K562 (cell line): ENCODE measurements around the gene ALX3. TPM values are rescaled to one million over a fixed set of nuclear protein-coding genes. Genes with fewer than 3 reads are reported as not detected.

Experiments used
- BDP1 ChIP-seq: IDR thresholded peaks from 3 replicates; pipeline ENCODE4 v1.6.1; 2011; ENCODE audit not compliant: insufficient read length, insufficient read depth
- CEBPG ChIP-seq, 3 experiments: fragments of 200-800 bp in 1 of 3; sonication (Bioruptor generic) in 1 of 3; sonication (generic) in 1 of 3; formaldehyde crosslinking in 1 of 3; IDR thresholded peaks in 2 of 3; conservative IDR thresholded peaks in 1 of 3; 2 replicates each; pipeline versions ENCODE4 v1.6.1 to v1.8.0; 2016 to 2022; ENCODE audit warnings: missing compliant biosample characterization in 2 of 3, missing genetic modification characterization in 2 of 3, mild to moderate bottlenecking in 1 of 3, missing genetic modification reagents in 1 of 3
- DACH1 ChIP-seq: fragments of 450-650 bp; IDR thresholded peaks from 2 replicates; pipeline ENCODE4 v1.6.1; 2018; ENCODE audit not compliant: partially characterized antibody
- ELF2 ChIP-seq: fragments of 250-450 bp; sonication (Bioruptor Pico); IDR thresholded peaks from 2 replicates; pipeline ENCODE4 v1.5.0; 2021; ENCODE audit warnings: mild to moderate bottlenecking
- HOXB6 ChIP-seq: fragments of 250-450 bp; sonication (Bioruptor Pico); IDR thresholded peaks from 2 replicates; pipeline ENCODE4 v1.5.1; 2022; ENCODE audit warnings: mild to moderate bottlenecking, borderline replicate concordance
- LCOR ChIP-seq: sonication (generic); formaldehyde crosslinking; IDR thresholded peaks from 2 replicates; pipeline ENCODE4 v1.8.0; 2022; ENCODE audit warnings: mild to moderate bottlenecking, missing genetic modification reagents
- MED1 ChIP-seq: sonication (generic); formaldehyde crosslinking; IDR thresholded peaks from 2 replicates; pipeline ENCODE4 v1.8.1; 2023; ENCODE audit warnings: missing genetic modification reagents, borderline replicate concordance
- RFX5 ChIP-seq: IDR thresholded peaks from 2 replicates; pipeline ENCODE4 v1.6.1; 2011; ENCODE audit warnings: low read depth, mild to moderate bottlenecking, improper control_type of control experiment, low read length
- SRF ChIP-seq, 2 experiments: fragments of 250-450, 450-650 bp in 1 of 2; sonication (Bioruptor Pico) in 1 of 2; sonication (generic) in 1 of 2; formaldehyde crosslinking; IDR thresholded peaks; 2 replicates each; pipeline versions ENCODE4 v1.5.0 to v1.5.1; 2020 to 2022; ENCODE audit warnings: mild to moderate bottlenecking in 1 of 2, missing genetic modification reagents in 1 of 2
- TCF7L2 ChIP-seq: fragments of 150-350 bp; IDR thresholded peaks from 2 replicates; pipeline ENCODE4 v1.6.1; 2016; ENCODE audit warnings: low read depth, mild to moderate bottlenecking, low read length, moderate library complexity
- ZNF217 ChIP-seq: sonication (generic); formaldehyde crosslinking; IDR thresholded peaks from 2 replicates; pipeline ENCODE4 v1.8.0; 2022; ENCODE audit warnings: mild to moderate bottlenecking, missing genetic modification reagents
- ZNF507 ChIP-seq: conservative IDR thresholded peaks from 2 replicates; pipeline ENCODE4 v1.6.1; 2017; ENCODE audit warnings: missing genetic modification characterization, missing compliant biosample characterization
- polyA plus RNA-seq, 8 experiments: library from polyadenylated mRNA; depleted of rRNA in 4 of 8; stranded (reverse) in 5 of 8; unstranded in 3 of 8; fragments of >200 nt; fragmentation: Nextera tagmentation in 2 of 8; fragmentation: Illumina TruSeq in 1 of 8; extraction: Ambion mirVana in 2 of 8; extraction: Trizol in 1 of 8; gene quantifications; 2 replicates each; pipeline versions ENCODE4 v1.2.1 to v1.2.3, GENCODE V29; 2011 to 2014; ENCODE audit warnings: inconsistent platforms in 1 of 8, missing spikeins in 1 of 8
- total RNA-seq, 7 experiments: library from RNA; depleted of rRNA in 6 of 7; stranded (reverse); fragments of >200 nt in 6 of 7; fragmentation: Illumina TruSeq in 2 of 7; extraction: Trizol in 2 of 7; gene quantifications; 2 replicates each; pipeline versions ENCODE4 v1.2.1 to v1.2.3, GENCODE V29; 2011 to 2021; ENCODE audit warnings: low replicate concordance in 1 of 7
- TF ChIP-seq, protein P1 (sequence below): fragments of 200-600 bp; sonication (generic); IDR thresholded peaks from one replicate; pipeline ENCODE4 v1.6.1; 2012; ENCODE audit warnings: mild to moderate bottlenecking, low read depth, low read length, inconsistent platforms
- TF ChIP-seq, protein P2 (sequence below): fragments of 450-650 bp; IDR thresholded peaks from 2 replicates; pipeline ENCODE4 v1.6.1; 2016; ENCODE audit warnings: low read depth, mild to moderate bottlenecking, moderate library complexity
- TF ChIP-seq, protein P3 (sequence below): fragments of 450-650 bp; IDR thresholded peaks from 2 replicates; pipeline ENCODE4 v1.6.1; 2016

ALX3 gene
- total and polyA plus RNA-seq, 9 of the 15 experiments (the other 6 are each of a cell fraction or from before 2014, with no cell fraction given): not detected

DNA sequence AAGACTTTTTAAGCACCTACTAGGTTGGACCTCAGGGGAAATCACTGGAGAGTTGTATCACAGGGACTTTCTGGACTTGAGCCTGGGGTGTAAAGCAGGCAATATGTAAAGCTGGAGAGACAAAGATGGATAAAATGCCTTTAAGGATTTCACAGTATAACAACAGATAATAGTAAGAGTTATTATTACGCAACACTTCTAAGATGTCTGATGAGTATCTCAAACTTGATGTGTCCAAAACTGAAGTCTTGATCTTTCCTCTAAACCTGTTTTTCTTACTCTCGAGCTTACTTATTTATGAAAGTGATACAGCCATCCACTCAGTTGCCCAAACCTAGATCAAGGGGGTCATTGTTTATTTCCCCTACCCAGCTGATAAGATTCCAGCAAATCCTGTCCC, 38.1 kb downstream of the ALX3 start (continued):
- TF ChIP-seq, protein P1, sequence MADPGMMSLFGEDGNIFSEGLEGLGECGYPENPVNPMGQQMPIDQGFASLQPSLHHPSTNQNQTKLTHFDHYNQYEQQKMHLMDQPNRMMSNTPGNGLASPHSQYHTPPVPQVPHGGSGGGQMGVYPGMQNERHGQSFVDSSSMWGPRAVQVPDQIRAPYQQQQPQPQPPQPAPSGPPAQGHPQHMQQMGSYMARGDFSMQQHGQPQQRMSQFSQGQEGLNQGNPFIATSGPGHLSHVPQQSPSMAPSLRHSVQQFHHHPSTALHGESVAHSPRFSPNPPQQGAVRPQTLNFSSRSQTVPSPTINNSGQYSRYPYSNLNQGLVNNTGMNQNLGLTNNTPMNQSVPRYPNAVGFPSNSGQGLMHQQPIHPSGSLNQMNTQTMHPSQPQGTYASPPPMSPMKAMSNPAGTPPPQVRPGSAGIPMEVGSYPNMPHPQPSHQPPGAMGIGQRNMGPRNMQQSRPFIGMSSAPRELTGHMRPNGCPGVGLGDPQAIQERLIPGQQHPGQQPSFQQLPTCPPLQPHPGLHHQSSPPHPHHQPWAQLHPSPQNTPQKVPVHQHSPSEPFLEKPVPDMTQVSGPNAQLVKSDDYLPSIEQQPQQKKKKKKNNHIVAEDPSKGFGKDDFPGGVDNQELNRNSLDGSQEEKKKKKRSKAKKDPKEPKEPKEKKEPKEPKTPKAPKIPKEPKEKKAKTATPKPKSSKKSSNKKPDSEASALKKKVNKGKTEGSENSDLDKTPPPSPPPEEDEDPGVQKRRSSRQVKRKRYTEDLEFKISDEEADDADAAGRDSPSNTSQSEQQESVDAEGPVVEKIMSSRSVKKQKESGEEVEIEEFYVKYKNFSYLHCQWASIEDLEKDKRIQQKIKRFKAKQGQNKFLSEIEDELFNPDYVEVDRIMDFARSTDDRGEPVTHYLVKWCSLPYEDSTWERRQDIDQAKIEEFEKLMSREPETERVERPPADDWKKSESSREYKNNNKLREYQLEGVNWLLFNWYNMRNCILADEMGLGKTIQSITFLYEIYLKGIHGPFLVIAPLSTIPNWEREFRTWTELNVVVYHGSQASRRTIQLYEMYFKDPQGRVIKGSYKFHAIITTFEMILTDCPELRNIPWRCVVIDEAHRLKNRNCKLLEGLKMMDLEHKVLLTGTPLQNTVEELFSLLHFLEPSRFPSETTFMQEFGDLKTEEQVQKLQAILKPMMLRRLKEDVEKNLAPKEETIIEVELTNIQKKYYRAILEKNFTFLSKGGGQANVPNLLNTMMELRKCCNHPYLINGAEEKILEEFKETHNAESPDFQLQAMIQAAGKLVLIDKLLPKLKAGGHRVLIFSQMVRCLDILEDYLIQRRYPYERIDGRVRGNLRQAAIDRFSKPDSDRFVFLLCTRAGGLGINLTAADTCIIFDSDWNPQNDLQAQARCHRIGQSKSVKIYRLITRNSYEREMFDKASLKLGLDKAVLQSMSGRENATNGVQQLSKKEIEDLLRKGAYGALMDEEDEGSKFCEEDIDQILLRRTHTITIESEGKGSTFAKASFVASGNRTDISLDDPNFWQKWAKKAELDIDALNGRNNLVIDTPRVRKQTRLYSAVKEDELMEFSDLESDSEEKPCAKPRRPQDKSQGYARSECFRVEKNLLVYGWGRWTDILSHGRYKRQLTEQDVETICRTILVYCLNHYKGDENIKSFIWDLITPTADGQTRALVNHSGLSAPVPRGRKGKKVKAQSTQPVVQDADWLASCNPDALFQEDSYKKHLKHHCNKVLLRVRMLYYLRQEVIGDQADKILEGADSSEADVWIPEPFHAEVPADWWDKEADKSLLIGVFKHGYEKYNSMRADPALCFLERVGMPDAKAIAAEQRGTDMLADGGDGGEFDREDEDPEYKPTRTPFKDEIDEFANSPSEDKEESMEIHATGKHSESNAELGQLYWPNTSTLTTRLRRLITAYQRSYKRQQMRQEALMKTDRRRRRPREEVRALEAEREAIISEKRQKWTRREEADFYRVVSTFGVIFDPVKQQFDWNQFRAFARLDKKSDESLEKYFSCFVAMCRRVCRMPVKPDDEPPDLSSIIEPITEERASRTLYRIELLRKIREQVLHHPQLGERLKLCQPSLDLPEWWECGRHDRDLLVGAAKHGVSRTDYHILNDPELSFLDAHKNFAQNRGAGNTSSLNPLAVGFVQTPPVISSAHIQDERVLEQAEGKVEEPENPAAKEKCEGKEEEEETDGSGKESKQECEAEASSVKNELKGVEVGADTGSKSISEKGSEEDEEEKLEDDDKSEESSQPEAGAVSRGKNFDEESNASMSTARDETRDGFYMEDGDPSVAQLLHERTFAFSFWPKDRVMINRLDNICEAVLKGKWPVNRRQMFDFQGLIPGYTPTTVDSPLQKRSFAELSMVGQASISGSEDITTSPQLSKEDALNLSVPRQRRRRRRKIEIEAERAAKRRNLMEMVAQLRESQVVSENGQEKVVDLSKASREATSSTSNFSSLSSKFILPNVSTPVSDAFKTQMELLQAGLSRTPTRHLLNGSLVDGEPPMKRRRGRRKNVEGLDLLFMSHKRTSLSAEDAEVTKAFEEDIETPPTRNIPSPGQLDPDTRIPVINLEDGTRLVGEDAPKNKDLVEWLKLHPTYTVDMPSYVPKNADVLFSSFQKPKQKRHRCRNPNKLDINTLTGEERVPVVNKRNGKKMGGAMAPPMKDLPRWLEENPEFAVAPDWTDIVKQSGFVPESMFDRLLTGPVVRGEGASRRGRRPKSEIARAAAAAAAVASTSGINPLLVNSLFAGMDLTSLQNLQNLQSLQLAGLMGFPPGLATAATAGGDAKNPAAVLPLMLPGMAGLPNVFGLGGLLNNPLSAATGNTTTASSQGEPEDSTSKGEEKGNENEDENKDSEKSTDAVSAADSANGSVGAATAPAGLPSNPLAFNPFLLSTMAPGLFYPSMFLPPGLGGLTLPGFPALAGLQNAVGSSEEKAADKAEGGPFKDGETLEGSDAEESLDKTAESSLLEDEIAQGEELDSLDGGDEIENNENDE: no peak
- TF ChIP-seq RFX5: no peak
- TF ChIP-seq ELF2: no peak
- TF ChIP-seq TCF7L2: no peak
- TF ChIP-seq MED1 (CRISPR knock-in tag): no peak
- TF ChIP-seq, protein P2, sequence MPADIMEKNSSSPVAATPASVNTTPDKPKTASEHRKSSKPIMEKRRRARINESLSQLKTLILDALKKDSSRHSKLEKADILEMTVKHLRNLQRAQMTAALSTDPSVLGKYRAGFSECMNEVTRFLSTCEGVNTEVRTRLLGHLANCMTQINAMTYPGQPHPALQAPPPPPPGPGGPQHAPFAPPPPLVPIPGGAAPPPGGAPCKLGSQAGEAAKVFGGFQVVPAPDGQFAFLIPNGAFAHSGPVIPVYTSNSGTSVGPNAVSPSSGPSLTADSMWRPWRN: no peak
- no peak for TF ChIP-seq LCOR (CRISPR knock-in tag)
- TF ChIP-seq CEBPG (CRISPR knock-in tag; IDR thresholded peaks at IDR 0.05): peak; percentile 50
- TF ChIP-seq CEBPG (tag; conservative IDR thresholded peaks at IDR 0.05 in 1 of 2, IDR thresholded peaks at IDR 0.05 in 1 of 2): peak; percentile 96 to 100
- no peak for TF ChIP-seq ZNF217
- TF ChIP-seq SRF (CRISPR knock-in tag; IDR thresholded peaks at IDR 0.05): no peak
- TF ChIP-seq HOXB6: no peak
- peak; percentile 41 for TF ChIP-seq DACH1
- TF ChIP-seq, protein P3, sequence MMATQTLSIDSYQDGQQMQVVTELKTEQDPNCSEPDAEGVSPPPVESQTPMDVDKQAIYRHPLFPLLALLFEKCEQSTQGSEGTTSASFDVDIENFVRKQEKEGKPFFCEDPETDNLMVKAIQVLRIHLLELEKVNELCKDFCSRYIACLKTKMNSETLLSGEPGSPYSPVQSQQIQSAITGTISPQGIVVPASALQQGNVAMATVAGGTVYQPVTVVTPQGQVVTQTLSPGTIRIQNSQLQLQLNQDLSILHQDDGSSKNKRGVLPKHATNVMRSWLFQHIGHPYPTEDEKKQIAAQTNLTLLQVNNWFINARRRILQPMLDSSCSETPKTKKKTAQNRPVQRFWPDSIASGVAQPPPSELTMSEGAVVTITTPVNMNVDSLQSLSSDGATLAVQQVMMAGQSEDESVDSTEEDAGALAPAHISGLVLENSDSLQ: no peak
- no peak for TF ChIP-seq ZNF507 (tag)
- no peak for TF ChIP-seq BDP1
